Measurements from ENCODE around the gene PHACTR3.

- TF ChIP-seq CTCF (IDR thresholded peaks at IDR 0.05) (no peak), POLR2A (IDR thresholded peaks at IDR 0.05) (no peak), POLR2AphosphoS5 (IDR thresholded peaks at IDR 0.05) (no peak)
Observed at GRCh38 chr20:59743308-59743707, 139.0 kb downstream of the PHACTR3 start.

Measured in prostate gland (tissue), 2 donors.